Fibroblast of skin of abdomen (primary cell): ENCODE results near the gene MGMT.

Source experiments
- DNase-seq: peaks from one replicate; pipeline ENCODE4 v3.0.0-alpha.2; 2013

Gene MGMT

DNA sequence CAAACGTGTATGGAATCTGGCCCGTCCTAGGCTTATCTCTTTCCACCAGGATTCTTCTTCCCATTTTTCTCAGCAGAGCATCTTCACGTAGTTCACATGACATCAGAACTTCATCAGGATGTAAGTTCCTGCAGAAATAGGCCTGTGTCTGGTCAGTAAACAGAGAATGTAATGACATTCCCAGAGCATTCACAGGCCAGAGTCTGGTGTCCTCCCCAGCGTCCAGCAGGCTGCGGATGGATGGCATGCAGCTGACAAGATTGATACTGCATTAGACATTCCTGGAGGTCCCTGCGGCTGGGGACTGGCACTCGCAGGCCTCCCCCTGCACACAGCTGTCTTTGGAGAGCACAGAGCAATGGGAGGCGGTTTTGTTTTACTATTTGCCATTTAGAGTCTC, 28.7 kb downstream of the MGMT start:
- no peak for DNase-seq

DNA sequence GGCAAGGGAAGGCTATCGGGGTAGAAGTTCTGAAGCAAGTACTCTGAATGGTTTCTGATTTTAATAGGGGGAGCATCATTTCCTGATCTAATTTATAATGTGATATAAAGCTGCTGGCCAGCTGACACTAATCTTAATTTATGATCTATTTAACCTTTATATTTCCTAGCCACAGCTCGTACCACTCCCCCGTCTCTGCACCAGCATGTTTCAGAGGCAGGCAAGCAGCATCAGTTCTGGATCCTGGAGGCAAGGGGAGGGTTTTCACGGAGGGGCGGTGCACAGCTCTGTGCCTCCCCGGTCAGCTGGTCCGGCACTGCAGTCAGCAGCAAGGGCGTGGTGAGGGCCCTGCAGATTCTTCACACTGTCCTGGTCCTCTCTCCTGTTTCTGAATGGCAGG, 30.0 kb downstream of the MGMT start:
- no peak for DNase-seq

DNA sequence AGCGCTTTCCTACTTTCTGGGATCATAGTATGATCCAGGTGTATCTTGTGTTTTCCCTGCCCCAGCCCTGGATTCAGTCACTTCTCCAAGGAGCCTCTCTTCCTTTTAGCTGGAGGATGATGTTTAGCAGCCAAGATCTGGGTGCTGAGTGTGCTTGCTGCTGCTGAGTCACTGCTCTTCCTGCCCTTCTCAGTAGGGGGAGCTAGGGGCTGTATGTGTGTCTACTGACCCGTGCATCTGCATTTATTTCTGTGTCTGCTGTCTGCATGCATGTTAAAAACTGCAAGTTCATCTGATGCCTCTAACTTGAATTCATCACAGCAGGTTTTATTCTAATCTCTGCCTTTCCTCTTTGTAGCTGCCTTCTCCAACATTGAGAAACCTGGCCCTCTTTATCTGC, 31.6 kb downstream of the MGMT start:
- DNase-seq, result no peak

DNA sequence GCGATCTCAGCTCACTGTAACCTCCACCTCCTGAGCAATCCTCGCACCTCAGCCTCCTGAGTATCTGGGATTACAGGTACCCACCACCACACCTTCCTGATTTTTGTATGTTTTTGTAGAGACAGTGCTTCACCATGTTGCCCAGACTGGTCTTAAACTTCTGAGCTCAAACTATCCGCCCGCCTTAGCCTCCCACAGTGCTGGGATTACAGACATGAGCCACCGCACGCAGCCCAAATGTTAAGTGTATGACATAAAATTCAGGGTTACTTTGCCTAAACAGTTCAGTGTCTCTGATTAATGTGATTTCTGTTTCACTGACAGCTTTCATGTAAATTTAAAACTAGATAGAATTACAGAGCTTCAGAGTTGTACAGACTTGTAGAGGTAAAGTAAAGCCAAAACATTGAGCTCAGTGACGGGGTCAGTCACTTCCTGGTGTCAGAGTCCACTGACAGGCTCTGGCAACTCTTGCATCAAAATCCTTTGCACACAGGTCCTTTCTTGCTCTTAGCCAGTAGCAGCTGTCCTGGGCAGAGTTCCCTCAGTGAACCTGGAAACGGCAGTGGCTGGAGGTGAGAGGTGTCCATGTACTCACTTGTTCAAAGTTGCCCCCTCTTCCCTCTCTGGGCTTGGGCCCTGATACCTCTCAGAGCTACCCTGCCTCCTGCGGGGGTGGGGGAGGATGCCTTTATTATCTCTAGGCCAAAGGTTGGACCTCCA, 33.7 kb downstream of the MGMT start:
- DNase-seq, result no peak

DNA sequence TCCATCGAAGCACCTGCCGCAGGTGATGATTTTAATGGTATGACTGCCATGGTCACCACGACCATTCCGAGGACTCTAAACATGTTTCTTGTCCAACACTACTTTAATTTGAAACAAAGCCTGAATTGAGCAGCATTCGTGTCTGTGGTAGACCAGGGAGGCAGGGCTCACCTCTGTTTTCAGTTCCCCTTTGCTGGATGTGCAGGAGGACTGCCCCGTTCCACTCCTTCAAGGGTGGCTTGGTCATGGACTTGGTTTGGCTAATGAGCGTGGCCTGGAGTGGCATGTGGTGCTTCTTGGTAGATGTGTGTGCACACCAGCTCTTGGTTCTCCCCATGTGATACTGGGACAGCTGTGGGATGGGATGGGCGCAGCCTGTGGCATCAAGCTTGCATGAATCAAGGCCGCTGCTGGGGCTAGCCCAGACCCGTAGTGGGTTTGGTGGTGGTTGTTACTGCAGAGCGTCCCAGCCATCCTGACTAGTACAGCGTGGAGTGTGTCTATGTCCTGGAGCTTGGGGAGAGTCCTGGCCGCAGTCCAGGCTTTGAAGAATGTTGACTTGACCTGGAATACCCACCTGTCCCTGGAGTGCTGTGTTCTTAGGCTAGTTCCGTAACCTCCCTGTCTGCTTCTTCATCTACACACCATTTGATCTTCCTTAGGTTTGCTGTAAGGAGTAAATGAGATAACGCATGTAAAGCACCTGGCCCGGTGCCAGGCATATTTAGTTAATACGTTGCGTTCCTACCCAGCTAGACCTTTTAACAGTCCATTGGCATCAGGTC, 34.8 kb downstream of the MGMT start:
- no peak for DNase-seq

DNA sequence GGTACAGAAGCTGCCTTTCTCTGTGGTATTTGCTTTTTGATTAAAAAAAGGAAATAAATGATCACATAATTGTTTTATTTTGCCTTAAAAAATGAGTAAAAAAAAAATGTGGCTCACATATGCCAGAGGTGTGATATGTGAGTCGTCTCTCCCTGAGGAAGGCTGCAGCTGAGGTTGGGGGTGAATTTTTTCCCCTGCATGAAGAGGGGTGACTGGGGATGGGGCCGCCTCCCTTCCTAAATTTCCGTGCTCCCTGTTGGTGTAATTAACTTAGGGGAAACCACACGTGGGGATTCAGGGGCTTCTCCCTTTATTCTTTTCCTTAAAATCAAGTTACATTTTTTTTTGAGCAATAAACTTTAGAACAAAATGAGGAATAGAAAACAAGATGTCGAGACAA, 35.4 kb downstream of the MGMT start:
- no peak for DNase-seq

DNA sequence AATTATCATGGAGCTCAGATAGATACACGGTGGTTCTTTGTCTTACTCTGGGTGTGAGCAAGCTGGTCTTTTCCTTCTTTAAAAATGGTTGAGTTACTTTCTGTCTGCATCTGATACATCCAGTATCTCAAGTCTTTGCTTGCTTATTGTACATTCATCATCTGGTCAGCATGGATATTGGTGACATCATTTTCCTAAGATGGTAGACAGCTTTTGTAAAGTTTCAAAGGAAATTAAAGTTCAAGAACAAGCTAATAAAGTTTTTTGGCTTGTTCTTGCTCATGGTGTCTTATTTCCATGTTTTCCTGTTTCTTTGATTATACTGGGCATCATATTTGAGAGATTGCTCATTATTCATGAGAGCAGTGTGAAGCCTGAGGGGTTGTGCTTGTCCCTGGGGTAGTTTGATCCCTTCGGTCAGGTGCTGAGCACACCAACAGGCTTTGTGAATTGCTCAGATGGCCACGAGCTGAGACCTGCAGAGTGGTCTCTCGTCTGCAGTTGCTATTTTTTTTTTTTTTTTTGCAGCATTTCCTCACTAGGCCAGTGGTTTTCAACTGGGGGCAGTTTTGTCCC, 38.5 kb downstream of the MGMT start:
- no peak for DNase-seq

DNA sequence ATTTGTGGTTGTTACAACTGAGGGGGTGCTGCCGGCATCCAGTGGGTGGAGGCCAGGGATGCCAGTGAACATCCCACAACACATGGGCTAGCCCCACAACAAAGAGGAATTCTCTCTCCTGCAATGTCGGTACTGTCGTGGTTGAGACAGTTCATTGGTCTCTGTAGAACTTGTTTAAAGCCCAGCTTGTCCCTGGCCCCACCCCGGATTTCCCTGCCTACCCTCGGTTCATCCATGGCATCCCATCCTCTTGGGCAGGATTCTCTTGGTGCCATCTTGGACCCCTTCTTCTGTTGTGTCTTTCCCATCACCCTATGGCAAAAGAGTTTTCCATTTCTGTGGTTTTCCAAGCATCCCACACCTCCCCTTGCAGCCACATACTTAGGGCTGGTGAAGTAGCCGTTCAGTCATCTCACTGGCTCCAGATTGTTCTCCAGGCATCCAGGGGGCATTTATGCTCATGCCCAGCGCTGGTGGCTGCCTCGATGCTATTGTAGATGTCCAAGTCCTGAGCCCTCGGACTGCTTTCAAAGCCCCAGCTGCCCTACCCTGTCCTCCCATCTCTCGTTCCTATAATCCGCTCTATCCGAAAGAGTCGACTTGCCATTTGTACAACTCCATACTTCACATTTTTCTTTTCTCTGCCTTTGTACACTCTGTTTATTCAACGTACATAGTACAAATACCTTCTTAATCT, 39.2 kb downstream of the MGMT start:
- DNase-seq, result no peak

DNA sequence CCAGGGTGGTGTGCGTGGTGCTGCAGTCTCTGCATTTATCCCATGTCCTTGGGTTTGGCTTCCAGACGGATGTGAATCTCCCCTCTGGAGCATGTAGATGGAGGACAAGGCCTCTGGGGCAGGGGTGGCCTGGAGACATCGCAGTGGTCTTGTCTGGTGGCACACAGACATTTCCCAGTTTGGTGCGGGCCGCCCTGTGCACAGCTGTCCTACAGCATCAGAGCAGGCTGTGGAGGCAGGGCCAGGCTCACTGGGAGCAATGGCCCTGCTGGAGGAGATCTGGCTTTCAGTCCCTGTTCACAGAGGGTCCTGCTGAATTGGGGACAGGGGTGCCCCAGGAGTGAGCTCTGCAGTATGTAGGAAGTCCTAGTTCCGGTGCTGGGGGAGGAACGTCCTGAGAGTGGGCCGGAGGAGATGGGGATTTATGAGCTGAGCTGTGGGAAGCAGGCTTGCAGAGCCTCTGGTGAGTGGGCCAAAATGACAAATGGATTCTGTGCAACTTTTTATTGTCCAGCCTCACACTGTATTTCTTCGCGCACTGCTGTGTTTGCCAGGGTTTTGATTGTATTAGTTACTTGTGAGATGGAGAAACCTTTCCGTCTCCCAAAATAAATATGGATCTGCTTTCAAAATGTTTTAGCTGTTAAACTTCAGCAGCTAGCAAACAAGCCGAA, 40.3 kb downstream of the MGMT start:
- DNase-seq, result no peak

DNA sequence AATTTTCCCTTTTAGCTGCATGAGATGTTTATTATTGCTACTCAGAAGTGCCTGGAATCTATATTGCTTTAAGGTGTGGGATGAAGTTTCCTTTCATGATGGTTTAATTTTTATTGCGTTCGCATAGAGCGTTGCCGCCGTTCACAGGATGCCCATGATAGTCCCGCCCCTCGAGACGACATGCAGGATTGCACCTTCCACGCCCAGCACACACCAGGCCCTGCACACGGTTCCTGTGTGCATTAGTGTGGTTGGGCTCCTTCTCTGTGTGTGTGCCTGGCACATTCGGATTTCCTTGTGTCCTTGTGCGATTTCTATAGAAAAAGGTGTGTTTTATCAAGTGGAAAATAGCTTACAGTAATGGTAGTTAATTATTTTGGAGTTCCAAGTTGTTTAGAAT, 42.1 kb downstream of the MGMT start:
- no peak for DNase-seq

DNA sequence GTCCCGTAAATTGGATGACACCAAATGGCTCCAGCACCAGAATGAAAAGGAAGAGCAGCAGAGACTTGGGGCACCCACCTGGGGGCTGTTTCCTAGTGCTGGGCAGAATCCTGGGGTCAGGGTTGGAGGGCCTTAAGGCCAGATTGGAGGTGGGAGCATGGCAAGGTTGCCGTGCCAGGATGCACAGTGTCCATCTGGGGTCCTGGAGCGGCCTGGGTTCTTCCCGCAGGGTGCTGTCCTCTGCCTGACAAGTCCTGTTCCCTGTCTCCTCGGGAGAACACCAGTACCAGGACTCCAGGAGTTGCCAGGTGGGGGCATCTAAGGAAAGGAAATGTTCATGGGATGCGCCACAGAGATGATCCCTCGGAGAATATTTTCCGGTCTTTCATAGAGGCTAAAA, 42.8 kb downstream of the MGMT start:
- DNase-seq, result no peak

DNA sequence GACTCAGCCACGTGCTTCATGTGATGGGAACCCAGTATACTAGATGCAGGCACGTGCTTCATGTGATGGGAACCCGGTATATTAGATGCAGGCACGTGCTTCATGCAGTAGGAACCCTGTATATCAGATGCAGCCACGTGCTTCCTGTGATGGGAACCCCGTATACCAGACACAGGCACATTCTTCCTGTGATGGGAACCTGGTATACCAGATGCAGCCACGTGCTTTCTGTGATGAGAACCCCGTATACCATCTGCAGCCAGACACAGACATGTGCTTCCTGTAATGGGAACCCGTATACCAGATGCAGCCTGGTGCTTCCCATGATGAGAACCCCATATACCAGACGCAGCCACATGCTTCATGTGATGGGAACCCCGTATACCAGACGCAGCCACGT, 44.0 kb downstream of the MGMT start:
- no peak for DNase-seq

DNA sequence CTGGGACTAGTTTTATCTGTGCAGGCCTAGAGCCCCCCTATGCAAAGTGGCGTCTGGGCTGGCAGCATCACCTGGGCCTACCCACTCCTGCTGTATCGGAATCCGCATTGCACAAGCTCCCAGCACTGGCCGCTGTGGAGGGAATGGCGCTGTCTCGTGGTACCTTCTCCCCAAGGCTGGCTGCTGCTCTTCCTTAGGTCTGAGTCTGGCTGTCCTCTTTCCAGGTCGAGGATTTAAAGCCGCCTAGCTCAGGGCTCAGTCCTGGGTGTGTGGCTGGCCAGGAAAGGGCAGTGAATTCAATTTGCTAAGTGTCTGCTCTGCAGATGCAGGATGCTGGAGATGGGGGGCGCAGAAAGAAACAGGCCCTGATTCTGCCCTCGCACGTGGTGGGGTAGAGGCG, 44.7 kb downstream of the MGMT start:
- no peak for DNase-seq

DNA sequence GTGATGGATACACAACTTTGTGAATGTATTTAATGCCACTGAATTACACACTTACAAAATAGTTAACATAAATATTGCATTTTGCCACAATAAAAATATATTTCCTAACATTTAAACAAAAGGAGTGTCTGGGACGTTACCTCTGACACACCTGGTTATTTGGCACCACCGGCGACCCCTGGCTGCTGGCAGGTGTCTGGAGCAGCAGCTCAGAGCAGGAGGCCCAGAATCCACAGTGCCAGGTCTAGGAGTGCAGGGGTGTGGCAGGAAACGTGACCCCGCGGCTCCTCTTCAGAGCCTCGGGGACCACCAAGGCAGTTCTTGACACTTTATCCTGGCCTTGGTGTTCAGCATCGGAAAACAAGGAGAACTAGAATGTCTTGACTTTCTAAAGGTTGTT, 46.3 kb downstream of the MGMT start:
- no peak for DNase-seq

DNA sequence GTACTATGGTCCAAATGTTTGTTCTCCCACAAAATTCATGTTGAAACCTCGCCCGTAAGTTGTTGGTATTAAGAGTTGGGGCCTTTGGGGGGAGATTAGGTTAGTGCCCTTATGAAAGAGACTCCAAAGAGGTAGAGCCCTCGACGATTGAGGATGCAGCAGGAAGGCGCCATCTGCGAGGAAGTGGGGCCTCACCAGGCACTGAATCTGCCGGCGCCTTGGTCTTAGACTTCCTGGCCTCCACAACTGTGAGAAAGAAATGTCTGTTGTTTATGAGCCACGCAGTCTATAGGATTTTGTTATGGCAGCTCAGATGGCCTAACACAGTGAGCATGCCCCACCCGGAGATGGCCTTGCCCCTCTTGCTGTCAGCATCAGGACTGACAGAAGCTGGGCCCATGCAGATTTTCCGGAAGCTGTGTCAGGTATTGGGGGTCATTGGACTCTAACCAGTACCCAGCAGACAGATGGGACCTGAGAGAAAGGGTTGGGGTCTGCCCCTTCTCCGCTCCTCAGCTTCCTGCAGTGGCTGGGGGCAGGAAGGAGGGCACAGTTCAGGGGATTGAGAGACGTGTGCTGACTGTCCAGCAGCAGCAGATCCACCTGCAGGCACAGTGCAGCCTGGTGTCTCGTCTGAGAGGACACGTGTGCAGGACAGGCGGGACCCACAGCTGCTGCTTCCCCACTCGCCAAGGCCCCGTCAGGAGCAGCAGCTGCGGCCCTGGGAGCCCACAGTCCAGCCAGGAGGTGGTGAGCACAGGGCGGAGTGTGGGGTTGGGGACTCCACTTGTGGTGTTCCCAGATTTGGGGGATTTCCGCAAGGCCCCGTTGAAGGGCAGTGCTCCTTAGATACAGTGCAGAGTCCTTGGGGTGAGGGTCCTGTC, 47.8 kb downstream of the MGMT start:
- DNase-seq, result no peak

DNA sequence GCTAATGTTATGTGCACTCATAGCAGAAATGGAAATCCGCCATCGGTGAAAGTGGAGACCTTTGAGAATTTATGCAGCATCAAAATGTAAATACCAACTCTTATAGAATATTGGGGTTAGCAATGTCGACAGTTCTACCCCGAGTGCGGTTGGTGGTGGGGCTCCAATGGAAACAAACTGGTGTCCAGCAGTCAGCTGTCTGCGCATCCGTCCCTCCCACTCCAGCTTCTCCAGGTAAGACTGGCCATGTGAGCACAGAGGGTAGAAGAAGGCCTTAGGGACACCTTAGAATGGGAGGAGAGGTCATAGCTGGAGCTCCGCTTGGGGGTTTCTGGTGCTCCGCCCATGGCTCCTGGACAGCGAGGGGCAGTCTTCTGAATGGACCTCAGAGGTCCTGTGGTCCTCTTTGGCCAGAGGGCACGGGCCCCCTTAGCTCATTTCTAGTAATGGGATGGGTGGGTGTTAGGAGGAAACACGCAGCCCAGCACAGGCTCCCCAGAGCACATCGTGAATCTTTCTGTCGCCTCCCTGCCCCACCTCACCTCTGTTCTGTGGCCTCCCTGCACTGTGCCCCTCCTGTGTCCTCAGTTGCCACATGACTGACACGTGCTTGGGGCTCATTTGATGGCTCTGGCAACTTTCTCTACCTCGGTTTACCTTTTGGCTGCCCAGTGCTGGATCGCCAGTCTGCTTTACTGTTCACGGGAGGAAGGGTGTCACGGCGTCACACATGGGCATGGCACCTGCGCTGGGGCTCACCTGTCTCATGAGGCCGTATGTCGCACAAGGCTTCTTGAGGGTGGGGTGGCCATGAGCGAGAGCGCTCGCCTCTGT, 50.0 kb downstream of the MGMT start:
- DNase-seq, result no peak

DNA sequence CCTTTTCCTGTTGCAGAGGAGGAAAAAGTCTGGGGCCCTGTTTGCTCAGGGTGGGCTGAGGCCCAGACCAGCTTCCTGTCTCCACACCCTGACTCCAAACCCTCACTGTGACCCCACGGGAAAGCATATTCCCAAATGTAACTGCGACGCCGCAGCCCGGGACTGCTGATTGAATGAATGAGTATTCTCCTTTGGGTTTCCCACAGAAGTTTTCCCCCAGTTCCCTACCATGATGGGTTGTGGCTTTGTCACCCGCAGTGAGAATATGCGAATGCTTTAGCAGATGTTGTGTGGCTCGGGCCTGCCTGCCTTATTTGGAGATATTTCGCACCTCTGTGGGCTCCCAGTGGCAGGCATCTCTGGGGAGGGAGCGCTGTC, 50.6 kb downstream of the MGMT start:
- no peak for DNase-seq

DNA sequence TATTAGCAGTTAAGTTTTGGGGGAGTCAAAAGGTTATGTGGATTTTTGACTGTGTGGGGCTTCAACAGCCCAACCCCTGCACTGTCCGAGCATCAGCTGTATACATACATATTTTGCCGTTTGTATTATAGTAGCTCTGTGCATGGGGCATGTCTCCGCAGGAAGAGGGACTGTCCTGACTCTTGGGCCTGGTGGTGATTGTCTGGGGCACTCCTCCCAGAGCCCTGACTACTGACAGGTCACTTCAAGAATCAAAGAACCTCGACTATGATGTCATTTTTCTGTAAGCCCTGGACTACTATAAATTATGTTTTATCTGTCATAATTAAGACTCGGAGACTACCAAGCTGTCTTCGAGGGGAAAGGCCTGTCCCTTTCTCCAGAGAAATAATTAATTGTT, 51.8 kb downstream of the MGMT start:
- no peak for DNase-seq

DNA sequence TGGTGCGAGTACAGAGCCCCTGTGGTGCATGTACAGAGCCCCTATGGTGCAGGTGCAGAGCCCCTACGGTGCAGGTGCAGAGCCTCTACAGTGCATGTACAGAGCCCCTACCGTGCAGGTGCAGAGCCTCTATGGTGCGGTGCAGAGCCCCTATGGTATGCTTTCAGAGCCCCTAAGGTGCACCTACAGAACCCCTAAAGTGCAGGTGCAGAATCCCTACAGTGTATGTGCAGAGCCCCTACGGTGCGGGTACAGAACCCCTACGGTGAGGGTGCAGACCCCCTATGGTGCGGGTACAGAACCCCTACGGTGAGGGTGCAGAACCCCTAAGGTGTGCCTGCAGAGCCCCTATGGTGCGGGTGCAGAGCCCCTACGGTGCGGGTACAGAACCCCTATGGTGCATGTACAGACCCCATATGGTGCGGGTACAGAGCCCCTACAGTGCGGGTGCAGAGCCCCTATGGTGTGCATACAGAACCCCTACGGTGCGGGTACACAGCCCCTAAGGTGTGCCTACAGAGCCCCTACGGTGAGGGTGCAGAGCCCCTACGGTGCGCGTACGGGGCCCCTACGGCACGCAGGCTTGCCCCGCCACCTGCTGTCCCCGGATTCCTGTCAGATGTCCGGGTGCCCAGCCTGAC, 53.5 kb downstream of the MGMT start:
- DNase-seq, result no peak
